Hematopoietic multipotent progenitor cell (in vitro differentiated cells): ENCODE measurements around the gene AGTR1. TPM values are rescaled to one million over a fixed set of nuclear protein-coding genes. Genes with fewer than 3 reads are reported as not detected.

Source experiments
- DNase-seq, 3 donors: peaks; one replicate each; pipeline ENCODE4 v3.0.0-alpha.2; 2011 to 2015; ENCODE audit warnings: low read depth in 2 of 3, low spot score in 2 of 3
- total RNA-seq: library from RNA; depleted of rRNA; stranded (reverse); fragments of >200 nt; gene quantifications from one replicate; pipeline ENCODE4 v1.2.3, GENCODE V29; 2012

AGTR1 gene
- not detected for total RNA-seq

- no peak for DNase-seq
Observed at GRCh38 chr3:148697306-148698189, at the start of gene AGTR1. TSS of gene AGTR1 (plus strand) at chr3:148697903. CDS start at chr3:148741036, 43,133 bp downstream.

- DNase-seq: no peak
Observed at GRCh38 chr3:148648685-148649352, 48.9 kb upstream of the AGTR1 start.

GRCh38 chr3:148651549-148651948 lies 46.2 kb upstream of the AGTR1 start:
- no peak for DNase-seq

- no peak for DNase-seq
Observed at GRCh38 chr3:148654433-148654832, 43.3 kb upstream of the AGTR1 start.

- DNase-seq: no peak
Observed at GRCh38 chr3:148657470-148657869, 40.2 kb upstream of the AGTR1 start.

- DNase-seq: no peak
Observed at GRCh38 chr3:148659512-148659911, 38.2 kb upstream of the AGTR1 start.

GRCh38 chr3:148680289-148680688 lies 17.4 kb upstream of the AGTR1 start:
- DNase-seq: no peak

GRCh38 chr3:148681080-148681479 lies 16.6 kb upstream of the AGTR1 start:
- no peak for DNase-seq

GRCh38 chr3:148682997-148683396 lies 14.7 kb upstream of the AGTR1 start:
- DNase-seq: no peak

GRCh38 chr3:148694116-148694515 lies 3.6 kb upstream of the AGTR1 start:
- no peak for DNase-seq

GRCh38 chr3:148698190-148698810 lies 597 bp downstream of the AGTR1 start:
- no peak for DNase-seq

- no peak for DNase-seq
Observed at GRCh38 chr3:148705314-148705713, 7.6 kb downstream of the AGTR1 start.

GRCh38 chr3:148707601-148708380 lies 10.1 kb downstream of the AGTR1 start:
- DNase-seq: no peak

- no peak for DNase-seq
Observed at GRCh38 chr3:148708409-148708808, 10.7 kb downstream of the AGTR1 start.

- DNase-seq: no peak
Observed at GRCh38 chr3:148709560-148710253, 12.0 kb downstream of the AGTR1 start.

GRCh38 chr3:148710665-148711064 lies 13.0 kb downstream of the AGTR1 start:
- no peak for DNase-seq

- DNase-seq: no peak
Observed at GRCh38 chr3:148711981-148712666, 14.4 kb downstream of the AGTR1 start.

- no peak for DNase-seq
Observed at GRCh38 chr3:148714521-148714920, 16.8 kb downstream of the AGTR1 start.

GRCh38 chr3:148716657-148717056 lies 19.0 kb downstream of the AGTR1 start:
- DNase-seq: no peak
